Measurements from ENCODE around the gene GPER1.

The GPER1 gene

DNA sequence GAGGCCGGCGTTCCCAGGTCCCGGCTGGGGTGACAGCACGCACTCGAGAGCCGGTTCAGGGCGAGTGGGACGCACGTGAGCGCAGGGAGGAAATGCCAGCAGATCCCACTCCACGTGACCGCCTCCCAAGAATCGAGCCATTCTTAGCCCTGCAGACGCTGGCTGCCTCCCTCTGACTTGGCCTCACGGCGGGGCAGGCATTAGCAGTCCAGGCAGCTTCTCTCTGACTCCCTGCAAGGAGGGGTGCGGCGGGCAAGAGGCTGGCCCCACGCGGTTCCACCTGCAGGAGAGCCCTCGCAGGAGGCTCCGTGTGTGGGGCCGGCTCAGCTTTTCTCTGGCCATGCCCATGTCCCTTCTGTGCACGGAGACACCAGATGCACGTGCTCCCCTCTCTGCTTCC lies 33.5 kb upstream of the GPER1 start:
- DNase-seq (ENCODE audit: low spot score) = no peak

DNA sequence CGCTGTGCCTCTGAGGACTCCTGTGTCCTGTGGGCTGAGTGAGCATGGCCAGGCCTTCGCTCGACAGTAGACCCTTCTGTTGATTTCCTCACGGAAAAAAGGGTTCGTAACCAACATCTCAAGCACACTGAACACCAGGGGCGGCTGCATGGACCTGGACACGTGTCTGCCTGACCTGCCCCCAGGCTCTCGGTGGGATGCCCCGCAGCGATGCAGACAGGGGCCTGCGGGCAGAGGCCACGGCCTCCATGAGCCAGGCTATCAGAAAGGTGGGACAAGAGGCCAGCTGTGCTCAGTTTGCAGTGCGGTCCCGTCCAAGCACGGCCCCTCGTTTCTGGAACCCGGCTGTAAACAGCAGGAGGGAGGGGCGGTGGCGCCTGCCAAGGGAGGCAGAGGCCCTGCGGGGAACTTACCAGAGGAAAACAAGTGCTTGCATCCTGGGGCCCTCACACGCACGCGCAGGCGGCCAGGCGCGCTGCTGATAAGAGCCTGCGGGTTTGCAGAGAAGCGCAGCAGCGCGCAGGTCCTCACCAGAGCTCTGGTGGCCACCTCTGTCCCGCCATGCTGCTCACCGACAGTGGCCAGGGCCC lies 33.0 kb upstream of the GPER1 start:
- no peak for DNase-seq (ENCODE audit: low spot score)

DNA sequence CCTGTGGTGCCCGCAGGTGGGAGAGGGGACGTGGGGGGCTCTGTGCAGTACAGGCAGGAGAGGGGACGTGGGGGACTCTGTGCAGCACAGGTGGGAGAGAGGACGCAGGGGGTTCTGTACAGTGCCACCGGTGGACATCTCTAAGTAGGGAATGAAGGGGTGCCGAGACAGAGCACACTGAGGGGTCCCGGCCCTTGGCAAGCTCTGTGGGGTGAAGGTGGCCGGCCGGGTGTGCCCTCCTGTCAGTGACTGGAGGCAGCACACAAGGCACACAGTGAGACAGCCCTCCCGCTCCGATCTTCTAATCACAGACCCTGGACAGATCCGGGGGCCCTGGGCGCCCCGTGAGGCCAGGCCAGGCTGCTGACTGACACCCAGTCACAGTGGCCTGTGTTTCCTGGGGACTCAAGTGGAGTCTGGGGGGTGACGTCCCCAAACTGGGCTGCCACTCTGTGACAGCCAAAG lies 32.4 kb upstream of the GPER1 start:
- no peak for DNase-seq (ENCODE audit: low spot score)

GRCh38 chr7:1055956-1056784 lies 31.7 kb upstream of the GPER1 start:
- no peak for DNase-seq (ENCODE audit: low spot score)

DNA sequence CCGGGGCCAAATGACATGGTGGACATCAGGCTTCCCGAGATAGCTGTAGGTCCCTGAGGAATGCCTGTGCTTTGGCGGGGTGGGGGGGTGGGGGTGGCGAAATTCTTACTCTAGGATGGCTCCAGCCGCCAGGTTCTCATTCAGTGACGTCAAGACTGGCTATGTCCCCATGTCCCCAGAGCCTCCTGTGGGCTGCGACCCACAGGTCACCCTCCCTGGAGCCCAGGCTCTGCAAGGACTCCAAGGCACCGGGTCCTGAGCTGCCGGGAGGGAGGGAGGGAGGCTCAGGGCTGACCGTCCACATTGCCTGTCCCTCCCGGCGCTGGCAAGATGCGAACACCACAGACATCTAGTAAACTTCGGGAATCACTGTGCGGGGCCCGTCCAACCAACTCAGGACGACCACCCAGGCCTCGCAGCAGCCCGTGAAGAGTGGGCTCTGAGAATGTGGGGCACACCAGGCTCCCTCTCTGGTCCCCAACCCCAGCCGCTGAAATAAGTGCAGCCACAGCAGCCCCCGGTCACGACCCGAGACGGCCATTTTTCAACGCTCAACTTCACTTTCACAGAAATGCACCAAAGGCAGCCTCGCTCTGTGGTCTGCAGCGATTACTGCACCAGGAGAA lies 31.0 kb upstream of the GPER1 start:
- DNase-seq (ENCODE audit: low spot score) = no peak

DNA sequence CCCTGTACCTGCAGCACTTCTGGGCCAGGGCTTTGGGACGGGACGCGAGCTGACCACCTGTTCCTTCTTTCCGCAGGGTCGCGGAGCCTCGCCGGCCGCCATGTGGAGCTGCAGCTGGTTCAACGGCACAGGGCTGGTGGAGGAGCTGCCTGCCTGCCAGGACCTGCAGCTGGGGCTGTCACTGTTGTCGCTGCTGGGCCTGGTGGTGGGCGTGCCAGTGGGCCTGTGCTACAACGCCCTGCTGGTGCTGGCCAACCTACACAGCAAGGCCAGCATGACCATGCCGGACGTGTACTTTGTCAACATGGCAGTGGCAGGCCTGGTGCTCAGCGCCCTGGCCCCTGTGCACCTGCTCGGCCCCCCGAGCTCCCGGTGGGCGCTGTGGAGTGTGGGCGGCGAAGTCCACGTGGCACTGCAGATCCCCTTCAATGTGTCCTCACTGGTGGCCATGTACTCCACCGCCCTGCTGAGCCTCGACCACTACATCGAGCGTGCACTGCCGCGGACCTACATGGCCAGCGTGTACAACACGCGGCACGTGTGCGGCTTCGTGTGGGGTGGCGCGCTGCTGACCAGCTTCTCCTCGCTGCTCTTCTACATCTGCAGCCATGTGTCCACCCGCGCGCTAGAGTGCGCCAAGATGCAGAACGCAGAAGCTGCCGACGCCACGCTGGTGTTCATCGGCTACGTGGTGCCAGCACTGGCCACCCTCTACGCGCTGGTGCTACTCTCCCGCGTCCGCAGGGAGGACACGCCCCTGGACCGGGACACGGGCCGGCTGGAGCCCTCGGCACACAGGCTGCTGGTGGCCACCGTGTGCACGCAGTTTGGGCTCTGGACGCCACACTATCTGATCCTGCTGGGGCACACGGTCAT lies 30.3 kb upstream of the GPER1 start:
- DNase-seq (ENCODE audit: low spot score) = no peak

GRCh38 chr7:1058311-1058710 lies 29.6 kb upstream of the GPER1 start:
- no peak for DNase-seq (ENCODE audit: low spot score)

GRCh38 chr7:1058821-1059199 lies 29.1 kb upstream of the GPER1 start:
- no peak for DNase-seq (ENCODE audit: low spot score)

DNA sequence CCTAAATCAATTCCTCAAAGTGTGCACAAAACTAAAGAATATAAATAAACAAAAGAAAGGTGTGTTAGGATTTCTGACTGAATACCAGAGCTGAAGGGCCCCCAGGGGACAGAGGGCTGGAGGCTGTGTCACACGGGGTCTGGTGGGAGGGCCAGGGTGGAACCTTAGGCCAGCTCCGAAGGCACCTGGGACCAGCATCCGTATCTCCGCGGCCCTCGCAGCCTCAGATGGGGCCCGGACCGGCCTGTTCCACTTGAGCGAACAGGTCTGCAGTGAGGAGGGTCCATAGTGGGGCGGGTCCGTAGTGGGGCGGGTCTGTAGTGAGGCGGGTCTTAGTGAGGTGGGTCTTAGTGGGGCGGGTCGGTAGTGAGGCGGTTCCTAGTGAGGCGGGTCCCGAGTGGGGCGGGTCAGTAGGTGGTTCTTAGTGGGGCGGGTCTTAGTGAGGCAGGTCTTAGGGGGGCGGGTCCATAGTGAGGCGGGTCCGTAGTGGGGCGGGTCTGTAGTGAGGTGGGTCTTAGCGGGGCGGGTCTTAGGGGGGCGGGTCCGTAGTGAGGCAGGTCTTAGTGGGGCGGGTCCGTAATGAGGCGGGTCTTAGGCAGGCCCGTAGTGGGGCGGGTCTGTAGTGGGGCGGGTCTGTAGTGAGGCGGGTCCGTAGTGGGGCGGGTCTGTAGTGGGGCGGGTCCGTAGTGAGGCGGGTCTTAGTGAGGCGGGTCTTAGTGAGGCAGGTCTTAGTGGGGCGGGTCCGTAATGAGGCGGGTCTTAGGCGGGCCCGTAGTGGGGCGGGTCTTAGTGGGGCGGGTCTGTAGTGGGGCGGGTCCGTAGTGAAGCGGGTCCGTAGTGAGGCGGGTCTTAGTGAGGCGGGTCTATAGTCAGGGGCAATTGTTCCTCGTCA lies 28.5 kb upstream of the GPER1 start:
- DNase-seq (ENCODE audit: low spot score) = peak; percentile 54

DNA sequence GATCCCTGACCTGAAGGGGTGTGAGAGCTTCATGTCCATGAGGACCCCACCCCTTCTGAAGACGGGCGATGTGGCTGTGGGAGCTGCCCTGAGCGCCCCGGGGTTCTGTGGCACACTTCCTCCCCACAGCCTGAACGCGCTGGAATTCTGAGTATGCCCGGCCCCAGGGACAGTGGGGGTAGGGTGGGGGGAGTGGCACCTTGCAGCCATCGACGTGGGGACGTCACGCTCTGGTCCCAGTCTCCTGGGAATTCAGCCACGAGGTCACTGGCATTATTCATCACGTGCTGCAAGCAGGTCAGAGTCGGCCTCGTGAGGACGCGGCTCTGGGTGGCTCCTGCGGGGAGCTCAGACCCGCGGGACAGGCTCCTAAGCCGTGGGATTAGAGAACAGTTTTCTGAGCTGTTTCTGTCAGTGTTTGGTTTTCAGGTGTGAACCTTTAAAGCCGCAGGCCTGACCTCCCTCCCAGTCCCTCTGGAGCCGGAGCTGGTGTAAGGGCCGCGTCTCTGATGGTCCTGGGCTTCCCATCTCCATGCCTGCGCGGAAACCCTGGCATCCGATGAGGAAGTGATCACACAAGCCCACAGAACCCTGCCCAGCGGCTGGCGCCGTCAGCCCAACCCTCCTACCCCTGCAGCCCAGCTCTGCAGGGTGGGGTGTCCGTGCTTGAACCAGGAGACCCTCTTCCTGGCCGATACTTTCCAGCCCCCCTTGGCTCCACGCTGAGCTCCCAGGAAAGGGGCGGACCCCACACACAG lies 27.4 kb upstream of the GPER1 start:
- no peak for DNase-seq (ENCODE audit: low spot score)

DNA sequence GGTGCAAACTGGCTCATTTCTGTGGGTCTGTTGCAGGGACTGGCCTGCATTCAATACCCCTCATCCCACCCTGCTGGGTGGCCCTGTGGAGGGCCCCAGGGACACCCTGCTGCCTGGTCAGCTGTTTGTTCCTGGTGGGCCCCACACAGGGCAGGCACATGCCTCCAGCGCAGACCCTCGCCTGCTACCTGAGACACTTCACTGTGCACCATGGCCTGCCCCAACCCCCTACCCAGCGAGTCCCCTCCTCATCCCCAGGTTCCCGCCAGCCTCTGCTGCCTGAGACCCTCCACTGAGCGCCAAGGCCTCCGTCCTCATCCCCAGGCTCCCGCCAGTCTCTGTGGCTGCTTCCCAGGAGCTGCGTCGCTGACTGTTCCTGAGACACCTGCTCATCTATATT lies 26.7 kb upstream of the GPER1 start:
- DNase-seq (ENCODE audit: low spot score) = no peak

- DNase-seq (ENCODE audit: low spot score) = peak; percentile 79
Observed at GRCh38 chr7:1062296-1063294, 25.3 kb upstream of the GPER1 start.

GRCh38 chr7:1063361-1063760 lies 24.6 kb upstream of the GPER1 start:
- DNase-seq (ENCODE audit: low spot score) = no peak

DNA sequence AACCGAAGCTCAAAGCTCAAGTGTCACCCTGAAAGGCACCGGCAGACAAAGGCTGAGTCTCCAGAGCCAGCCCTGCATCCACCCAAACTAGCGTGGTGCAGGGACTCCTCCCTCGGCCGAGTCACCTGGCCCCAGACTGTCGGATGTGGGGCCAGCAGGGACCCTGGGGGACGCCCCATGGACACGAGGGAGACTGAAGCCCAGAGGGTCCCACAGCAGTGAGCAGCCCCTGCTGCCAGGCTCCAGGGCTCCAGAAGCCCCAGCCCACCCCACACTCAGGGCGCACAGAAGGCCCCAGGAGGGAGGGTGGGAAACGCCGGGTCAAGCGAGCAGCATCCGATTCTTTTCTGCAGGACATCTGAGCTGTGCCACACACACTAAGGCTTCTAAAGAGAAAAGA lies 23.3 kb upstream of the GPER1 start:
- no peak for DNase-seq (ENCODE audit: low spot score)

DNA sequence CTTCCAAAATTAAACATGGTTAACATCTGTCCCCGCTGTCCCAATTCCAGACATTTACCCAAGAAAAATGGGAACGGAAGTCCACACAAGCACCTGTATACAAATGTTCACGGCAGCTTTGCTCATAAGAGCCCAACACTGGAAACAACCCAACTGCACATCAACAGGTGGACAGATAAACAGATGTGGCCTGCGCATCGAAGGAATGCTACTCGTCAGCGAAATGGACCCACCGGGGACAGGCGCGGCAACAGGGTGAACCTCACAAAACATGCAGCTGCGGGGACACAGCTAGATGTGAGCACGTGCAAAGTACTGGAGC lies 22.7 kb upstream of the GPER1 start:
- DNase-seq (ENCODE audit: low spot score) = no peak

DNA sequence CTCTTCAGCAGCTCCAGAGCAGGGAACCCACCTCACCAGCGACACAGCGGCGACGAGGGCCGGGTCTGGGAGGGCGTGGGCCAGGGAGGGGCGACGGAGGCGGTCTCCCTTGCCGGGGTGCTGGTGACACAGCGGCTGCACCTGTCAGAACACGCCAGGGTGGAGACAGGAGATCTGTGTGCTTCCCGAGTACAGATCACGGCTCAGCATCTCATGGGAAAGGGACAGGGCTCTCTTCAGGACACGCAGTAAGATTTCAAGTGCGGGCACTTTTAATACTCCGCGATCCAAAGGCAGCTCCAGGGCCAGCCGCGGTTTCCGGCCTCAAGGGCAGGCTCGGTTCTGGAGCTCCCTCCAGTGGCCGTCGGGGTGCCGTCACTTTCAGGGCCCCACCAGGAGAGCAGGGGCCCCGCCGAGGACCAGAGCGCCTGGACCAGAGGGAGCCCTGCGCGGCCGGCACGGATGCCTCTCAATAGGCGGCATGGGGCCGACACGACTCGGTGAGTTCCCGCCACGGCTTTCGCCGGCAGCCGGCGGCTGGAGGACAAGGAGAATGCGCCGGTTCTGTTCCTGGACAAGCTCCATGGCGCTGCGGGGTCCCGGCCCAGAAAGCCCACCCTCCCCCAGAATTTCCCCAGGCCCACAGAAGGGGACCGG lies 22.2 kb upstream of the GPER1 start:
- DNase-seq (ENCODE audit: low spot score) = peak; percentile 91

GRCh38 chr7:1066242-1066588 lies 21.7 kb upstream of the GPER1 start:
- DNase-seq (ENCODE audit: low spot score) = no peak

DNA sequence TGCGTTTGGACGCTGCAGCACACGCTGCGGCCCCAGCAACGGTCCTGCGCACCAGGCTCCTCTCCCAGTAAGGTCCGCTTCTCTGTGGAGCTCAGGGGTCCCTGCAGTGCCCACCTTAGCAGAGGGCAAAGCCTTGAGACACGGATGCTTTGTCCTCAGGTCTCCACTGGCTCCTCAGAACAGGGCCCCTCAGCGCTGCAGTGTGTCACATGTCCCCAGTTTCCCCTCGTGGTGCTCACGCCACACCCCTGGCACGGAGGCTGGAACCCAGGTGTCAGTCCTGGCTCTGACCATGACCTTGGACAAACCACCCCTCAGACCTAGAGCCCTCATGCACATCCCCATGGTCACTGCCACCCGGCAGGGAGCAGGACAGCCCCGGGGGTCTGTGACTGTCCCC lies 19.9 kb upstream of the GPER1 start:
- no peak for DNase-seq (ENCODE audit: low spot score)

GRCh38 chr7:1068619-1069018 lies 19.3 kb upstream of the GPER1 start:
- DNase-seq (ENCODE audit: low spot score) = no peak
